Keratinocyte (primary cell): ENCODE measurements around the gene TSC1.

Experiments used
- EZH2 ChIP-seq: IDR thresholded peaks from one replicate; pipeline ENCODE4 v1.6.1; 2012; ENCODE audit warnings: inconsistent platforms, mild to moderate bottlenecking, low read length, moderate library complexity
- TF ChIP-seq, protein P1 (sequence below), 3 experiments: IDR thresholded peaks in 1 of 3; conservative IDR thresholded peaks in 1 of 3; optimal IDR thresholded peaks in 1 of 3; 2 replicates in 2 of 3; 3 replicates in 1 of 3; pipeline versions ENCODE3 to v1.5.1; 2011; ENCODE audit warnings: low read length in 3 of 3, mild to moderate bottlenecking in 3 of 3, moderate library complexity in 2 of 3, control low read depth in 1 of 3, inconsistent platforms in 1 of 3; ENCODE audit not compliant: insufficient read depth in 2 of 3; ENCODE audit errors: extremely low read depth in 1 of 3

DNA sequence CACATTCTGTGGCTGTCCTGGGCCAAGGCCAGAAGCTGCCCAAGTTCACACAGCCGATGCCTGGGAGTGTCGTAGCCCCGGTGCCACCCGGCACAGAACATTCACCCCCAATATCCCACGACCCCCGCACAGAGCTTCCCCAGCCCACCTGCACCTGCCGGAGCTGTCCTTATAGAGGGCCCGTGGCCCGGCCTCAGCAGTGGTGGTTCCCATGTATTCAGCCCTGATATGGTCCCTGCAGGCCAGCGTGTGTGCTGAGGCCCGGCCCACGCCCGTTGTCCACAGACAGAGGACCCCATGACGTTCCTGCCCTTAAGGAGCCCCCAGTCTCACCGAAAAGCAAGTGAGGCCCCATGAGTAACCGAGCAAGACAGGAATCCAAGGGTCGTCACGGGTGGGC, 28.8 kb upstream of the TSC1 start:
- TF ChIP-seq, protein P1, sequence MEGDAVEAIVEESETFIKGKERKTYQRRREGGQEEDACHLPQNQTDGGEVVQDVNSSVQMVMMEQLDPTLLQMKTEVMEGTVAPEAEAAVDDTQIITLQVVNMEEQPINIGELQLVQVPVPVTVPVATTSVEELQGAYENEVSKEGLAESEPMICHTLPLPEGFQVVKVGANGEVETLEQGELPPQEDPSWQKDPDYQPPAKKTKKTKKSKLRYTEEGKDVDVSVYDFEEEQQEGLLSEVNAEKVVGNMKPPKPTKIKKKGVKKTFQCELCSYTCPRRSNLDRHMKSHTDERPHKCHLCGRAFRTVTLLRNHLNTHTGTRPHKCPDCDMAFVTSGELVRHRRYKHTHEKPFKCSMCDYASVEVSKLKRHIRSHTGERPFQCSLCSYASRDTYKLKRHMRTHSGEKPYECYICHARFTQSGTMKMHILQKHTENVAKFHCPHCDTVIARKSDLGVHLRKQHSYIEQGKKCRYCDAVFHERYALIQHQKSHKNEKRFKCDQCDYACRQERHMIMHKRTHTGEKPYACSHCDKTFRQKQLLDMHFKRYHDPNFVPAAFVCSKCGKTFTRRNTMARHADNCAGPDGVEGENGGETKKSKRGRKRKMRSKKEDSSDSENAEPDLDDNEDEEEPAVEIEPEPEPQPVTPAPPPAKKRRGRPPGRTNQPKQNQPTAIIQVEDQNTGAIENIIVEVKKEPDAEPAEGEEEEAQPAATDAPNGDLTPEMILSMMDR (optimal IDR thresholded peaks at IDR 0.05 in 1 of 3, IDR thresholded peaks at IDR 0.05 in 1 of 3, conservative IDR thresholded peaks at IDR 0.05 in 1 of 3; ENCODE audit: extremely low read depth in 1 of 3, insufficient read depth in 2 of 3, low read length in 3 of 3) = no peak
- TF ChIP-seq EZH2 = no peak
